ENCODE measurements around the gene PRDX2.

GRCh38 chr19:12834976-12835757, 33.6 kb upstream of the PRDX2 start:
- TF ChIP-seq CTCF (IDR thresholded peaks at IDR 0.05; ENCODE audit: poor library complexity) (no peak), EZH2 (IDR thresholded peaks at IDR 0.05; ENCODE audit: borderline replicate concordance) (no peak)

Measured in hepatocyte (in vitro differentiated cells).